H9 (cell line): Measurements from ENCODE around the gene JMJD1C. TPM values are rescaled to one million over a fixed set of nuclear protein-coding genes. Genes with fewer than 3 reads are reported as not detected.
A peak's percentile ranks its signal among the peaks of the same experiment; 100 is the strongest.

ENCODE experiments used
- DNase-seq: peaks from one replicate; pipeline ENCODE4 v3.0.0-alpha.2; 2017
- H2AFZ ChIP-seq: one replicate; pipeline ENCODE4 v1.6.1; 2013; ENCODE audit warnings: mild to moderate bottlenecking, low read length, control low read depth, moderate library complexity
- H2AK5ac ChIP-seq: 2 replicates; pipeline ENCODE4 v1.6.1; 2013; ENCODE audit warnings: low read length, control low read depth, mixed read lengths; ENCODE audit not compliant: insufficient read length
- H2BK120ac ChIP-seq: one replicate; pipeline ENCODE4 v1.6.1; 2013; ENCODE audit warnings: low read depth, mild to moderate bottlenecking, low read length, control low read depth, inconsistent platforms; ENCODE audit not compliant: poor library complexity, severe bottlenecking
- H2BK12ac ChIP-seq: 2 replicates; pipeline ENCODE4 v1.6.1; 2013; ENCODE audit warnings: low read length, control low read depth, mixed read lengths, low read depth; ENCODE audit not compliant: insufficient read length
- H2BK15ac ChIP-seq: 2 replicates; pipeline ENCODE4 v1.6.1; 2013; ENCODE audit warnings: low read depth, low read length, control low read depth
- H2BK20ac ChIP-seq: one replicate; pipeline ENCODE4 v1.6.1; 2013; ENCODE audit warnings: low read depth, mild to moderate bottlenecking, low read length, control low read depth, inconsistent platforms; ENCODE audit not compliant: poor library complexity, severe bottlenecking
- H2BK5ac ChIP-seq: 2 replicates; pipeline ENCODE4 v1.6.1; 2013; ENCODE audit warnings: low read length, control low read depth, mixed read lengths; ENCODE audit not compliant: insufficient read length
- H3K14ac ChIP-seq: 2 replicates; pipeline ENCODE4 v1.6.1; 2013; ENCODE audit warnings: low read length, control low read depth; ENCODE audit not compliant: insufficient read depth
- H3K18ac ChIP-seq: 2 replicates; pipeline ENCODE4 v1.6.1; 2013; ENCODE audit warnings: low read depth, mild to moderate bottlenecking, mixed read lengths, low read length, control low read depth; ENCODE audit not compliant: insufficient read length
- H3K23ac ChIP-seq: 2 replicates; pipeline ENCODE4 v1.6.1; 2013; ENCODE audit warnings: low read length, control low read depth, mixed read lengths, low read depth; ENCODE audit not compliant: insufficient read length
- H3K23me2 ChIP-seq: 2 replicates; pipeline ENCODE4 v1.6.1; 2013; ENCODE audit warnings: low read depth, mild to moderate bottlenecking, mixed read lengths, low read length, control low read depth; ENCODE audit not compliant: insufficient read length, poor library complexity, severe bottlenecking
- H3K27ac ChIP-seq: 2 replicates; pipeline ENCODE4 v1.5.1; 2013; ENCODE audit warnings: low read length, control low read depth, mixed read lengths, low read depth; ENCODE audit not compliant: insufficient read length
- H3K27me3 ChIP-seq: 2 replicates; pipeline ENCODE4 v1.6.1; 2013; ENCODE audit warnings: low read length, control low read depth, inconsistent platforms; ENCODE audit not compliant: insufficient read depth
- H3K4ac ChIP-seq: 2 replicates; pipeline ENCODE4 v1.6.1; 2013; ENCODE audit warnings: low read depth, mild to moderate bottlenecking, control low read depth, inconsistent platforms, low read length, moderate library complexity
- H3K4me1 ChIP-seq: 2 replicates; pipeline ENCODE4 v1.6.1; 2013; ENCODE audit warnings: low read length, control low read depth, inconsistent platforms; ENCODE audit not compliant: insufficient read depth
- H3K4me2 ChIP-seq: 2 replicates; pipeline ENCODE4 v1.6.1; 2013; ENCODE audit warnings: low read length, control low read depth, mixed read lengths; ENCODE audit not compliant: insufficient read length, insufficient read depth
- H3K56ac ChIP-seq: 2 replicates; pipeline ENCODE4 v1.6.1; 2013; ENCODE audit warnings: low read depth, mild to moderate bottlenecking, mixed read lengths, low read length, control low read depth; ENCODE audit not compliant: insufficient read length
- H3K79me1 ChIP-seq: 2 replicates; pipeline ENCODE4 v1.6.1; 2013; ENCODE audit warnings: low read depth, mild to moderate bottlenecking, moderate library complexity, low read length, control low read depth, inconsistent platforms; ENCODE audit not compliant: insufficient read depth, poor library complexity, severe bottlenecking
- H3K79me2 ChIP-seq: 2 replicates; pipeline ENCODE4 v1.6.1; 2013; ENCODE audit warnings: low read length, control low read depth, inconsistent platforms; ENCODE audit not compliant: insufficient read depth
- H3K9ac ChIP-seq: 2 replicates; pipeline ENCODE4 v1.6.1; 2013; ENCODE audit warnings: low read length, control low read depth, mixed read lengths; ENCODE audit not compliant: insufficient read length; ENCODE audit errors: extremely low read depth
- H3K9me3 ChIP-seq: one replicate; pipeline ENCODE4 v1.6.1; 2013; ENCODE audit warnings: low read depth, low read length, inconsistent platforms; ENCODE audit not compliant: control insufficient read depth
- H3T11ph ChIP-seq: one replicate; pipeline ENCODE4 v1.6.1; 2013; ENCODE audit warnings: mild to moderate bottlenecking, low read length, control low read depth, inconsistent platforms
- H4K20me1 ChIP-seq: one replicate; pipeline ENCODE4 v1.6.1; 2013; ENCODE audit not compliant: control insufficient read depth, insufficient read length, insufficient read depth
- H4K5ac ChIP-seq: 2 replicates; pipeline ENCODE4 v1.6.1; 2013; ENCODE audit warnings: low read depth, mild to moderate bottlenecking, mixed read lengths, low read length, control low read depth; ENCODE audit not compliant: insufficient read length
- H4K8ac ChIP-seq: replicated peaks from 2 replicates; pipeline ENCODE4 v1.6.1; 2013; ENCODE audit warnings: low read length, control low read depth, mixed read lengths, low read depth; ENCODE audit not compliant: insufficient read length
- H4K91ac ChIP-seq: 2 replicates; pipeline ENCODE4 v1.6.1; 2013; ENCODE audit warnings: low read depth, mild to moderate bottlenecking, moderate library complexity, mixed read lengths, low read length, control low read depth; ENCODE audit not compliant: insufficient read length
- H3K27ac Mint-ChIP-seq, 3 experiments: 2 replicates in 2 of 3; 3 replicates in 1 of 3; pipeline ENCODE4 v1.8.0; 2020 to 2021; ENCODE audit warnings: mixed read lengths in 3 of 3, mild to moderate bottlenecking in 1 of 3, moderate library complexity in 1 of 3
- H3K27me3 Mint-ChIP-seq: 2 replicates; pipeline ENCODE4 v1.8.0; 2021; ENCODE audit warnings: low read depth, mild to moderate bottlenecking, moderate library complexity, mixed read lengths
- H3K36me3 Mint-ChIP-seq, 3 experiments: 2 replicates in 2 of 3; 3 replicates in 1 of 3; pipeline ENCODE4 v1.8.0; 2020 to 2021; ENCODE audit warnings: low read depth in 3 of 3, mixed read lengths in 3 of 3; ENCODE audit not compliant: insufficient read depth in 1 of 3
- H3K4me1 Mint-ChIP-seq, 2 experiments: 2 replicates each; pipeline ENCODE4 v1.8.0; 2020; ENCODE audit warnings: mixed read lengths in 2 of 2
- H3K4me3 Mint-ChIP-seq, 2 experiments: 2 replicates in 1 of 2; 3 replicates in 1 of 2; pipeline ENCODE4 v1.8.0; 2020 to 2021; ENCODE audit warnings: mild to moderate bottlenecking in 2 of 2, mixed read lengths in 2 of 2, moderate library complexity in 1 of 2
- H3K9me3 Mint-ChIP-seq, 2 experiments: 2 replicates in 1 of 2; 3 replicates in 1 of 2; pipeline ENCODE4 v1.8.0; 2020; ENCODE audit warnings: mild to moderate bottlenecking in 2 of 2, mixed read lengths in 2 of 2, moderate library complexity in 1 of 2
- WGBS: extraction: QIAGEN DNeasy Blood & Tissue Kit; methylation state at CpG from one replicate; pipeline ENCODE4 v1.1.7; 2013; ENCODE audit warnings: missing lambda C conversion rate, low lambda C conversion rate, mixed read lengths; ENCODE audit not compliant: insufficient read length; ENCODE audit errors: extremely low coverage; 5-methylcytosine and 5-hydroxymethylcytosine counted together
- total RNA-seq: library from RNA; stranded (reverse); gene quantifications from 2 replicates; pipeline ENCODE4 v1.2.1, GENCODE V29; 2021
- TF ChIP-seq, protein P1 (sequence below): fragments of 200-600 bp; sonication (generic); conservative IDR thresholded peaks from 3 replicates; pipeline ENCODE4 v1.8.0; 2021; ENCODE audit warnings: antibody characterized with exemption, mild to moderate bottlenecking

The JMJD1C gene
- total RNA-seq, 1 experiment from 2014 or later, result 200 TPM

DNA sequence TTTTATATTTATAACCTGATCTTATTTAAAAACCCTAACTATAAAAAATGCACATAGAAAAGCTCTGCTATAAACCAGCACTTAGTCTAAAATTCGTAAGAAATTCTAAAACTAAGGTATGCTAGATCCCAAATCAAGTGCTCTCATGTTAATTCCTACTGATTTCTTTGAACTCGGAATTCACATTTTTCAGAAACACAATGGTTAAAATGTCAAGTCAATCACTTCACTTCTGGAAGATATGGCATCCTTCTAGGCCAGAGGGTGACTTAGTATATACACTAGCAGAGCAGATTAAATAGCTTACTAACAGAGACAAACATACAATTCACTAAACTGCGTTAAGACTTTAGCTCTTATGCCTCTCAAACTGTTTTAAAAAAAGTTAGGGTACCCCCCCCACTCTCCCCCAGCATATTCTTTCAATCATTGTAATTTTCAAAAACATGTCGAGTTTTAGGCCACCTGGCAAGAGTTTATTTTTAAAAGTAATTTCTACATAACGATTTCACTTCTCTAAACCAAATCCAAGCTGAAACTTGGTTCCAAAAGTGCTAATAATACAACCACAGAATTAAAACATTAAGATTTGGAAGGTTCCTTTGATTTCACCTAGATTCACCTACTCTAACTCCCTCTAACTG, 203.2 kb downstream of the JMJD1C start:
- Histone ChIP-seq H2BK12ac (no peak overlapping the region), H3K27ac (no peak overlapping the region), H3K4ac (no peak overlapping the region), H3K9me3 (no peaks in the 10 kb centered on the region), H3K18ac (no peak overlapping the region), H2BK120ac (no peak overlapping the region), H2BK20ac (no peak overlapping the region), H3K56ac (no peak overlapping the region), H2AFZ (no peak overlapping the region), H4K8ac (no peak overlapping the region), H3K23ac (no peak overlapping the region), H2AK5ac (no peak overlapping the region), H4K20me1 (no peaks in the 10 kb centered on the region), H4K5ac (no peak overlapping the region), H3K79me2 (peaks cover 61% of the 10 kb centered on the region; the same call in 1 of the 2 replicates), H3K27me3 (no peaks in the 10 kb centered on the region), H2BK5ac (no peak overlapping the region), H3K79me1 (no peaks in the 10 kb centered on the region), H3K14ac (no peak overlapping the region), H3T11ph (no peak overlapping the region), H3K23me2 (no peaks in the 10 kb centered on the region), H3K9ac (no peak overlapping the region), H2BK15ac (no peak overlapping the region), H4K91ac (no peak overlapping the region), H3K4me1 (no peaks in the 10 kb centered on the region), H3K4me2 (peak overlapping the region; percentile 21)
- H3K4me1 Mint-ChIP-seq, result peaks cover 43 to 50% of the 10 kb centered on the region in 2 experiments
- peak overlapping the region; percentile 42 to 70 for H3K4me3 Mint-ChIP-seq
- H3K27me3 Mint-ChIP-seq, result no peaks in the 10 kb centered on the region
- H3K27ac Mint-ChIP-seq, result peak overlapping the region in 2 of 3 experiments; percentile 35 to 66; a peak in 5 of 7 replicates
- H3K36me3 Mint-ChIP-seq, result peaks cover 50 to 67% (median 54%) of the 10 kb centered on the region in 3 experiments
- no peaks in the 10 kb centered on the region for H3K9me3 Mint-ChIP-seq
- WGBS, result no CpG with 5 or more reads among the region's 5 CpGs
- TF ChIP-seq, protein P1, sequence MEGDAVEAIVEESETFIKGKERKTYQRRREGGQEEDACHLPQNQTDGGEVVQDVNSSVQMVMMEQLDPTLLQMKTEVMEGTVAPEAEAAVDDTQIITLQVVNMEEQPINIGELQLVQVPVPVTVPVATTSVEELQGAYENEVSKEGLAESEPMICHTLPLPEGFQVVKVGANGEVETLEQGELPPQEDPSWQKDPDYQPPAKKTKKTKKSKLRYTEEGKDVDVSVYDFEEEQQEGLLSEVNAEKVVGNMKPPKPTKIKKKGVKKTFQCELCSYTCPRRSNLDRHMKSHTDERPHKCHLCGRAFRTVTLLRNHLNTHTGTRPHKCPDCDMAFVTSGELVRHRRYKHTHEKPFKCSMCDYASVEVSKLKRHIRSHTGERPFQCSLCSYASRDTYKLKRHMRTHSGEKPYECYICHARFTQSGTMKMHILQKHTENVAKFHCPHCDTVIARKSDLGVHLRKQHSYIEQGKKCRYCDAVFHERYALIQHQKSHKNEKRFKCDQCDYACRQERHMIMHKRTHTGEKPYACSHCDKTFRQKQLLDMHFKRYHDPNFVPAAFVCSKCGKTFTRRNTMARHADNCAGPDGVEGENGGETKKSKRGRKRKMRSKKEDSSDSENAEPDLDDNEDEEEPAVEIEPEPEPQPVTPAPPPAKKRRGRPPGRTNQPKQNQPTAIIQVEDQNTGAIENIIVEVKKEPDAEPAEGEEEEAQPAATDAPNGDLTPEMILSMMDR, result no peak
- DNase-seq, result no peak
